HG02884 (cell line): ENCODE data around the gene DLL1.

ENCODE experiments used
- ATAC-seq: cut with Tn5 transposase; IDR thresholded peaks from one replicate; pipeline ENCODE4 v1.9.1; 2021; ENCODE audit warnings: mild to moderate bottlenecking, moderate library complexity; ENCODE audit not compliant: unreplicated experiment

DLL1 gene

GRCh38 chr6:170253226-170253909 lies 37.5 kb downstream of the DLL1 start:
- ATAC-seq: no peak

GRCh38 chr6:170251776-170252571 lies 38.9 kb downstream of the DLL1 start:
- no peak for ATAC-seq

GRCh38 chr6:170250981-170251775 lies 39.7 kb downstream of the DLL1 start:
- ATAC-seq: no peak

GRCh38 chr6:170250455-170250854 lies 40.4 kb downstream of the DLL1 start:
- ATAC-seq: no peak

- no peak for ATAC-seq
Observed at GRCh38 chr6:170249817-170250216, 41.1 kb downstream of the DLL1 start.

GRCh38 chr6:170248861-170249600 lies 41.8 kb downstream of the DLL1 start:
- no peak for ATAC-seq

- ATAC-seq: no peak
Observed at GRCh38 chr6:170248111-170248805, 42.6 kb downstream of the DLL1 start.

- no peak for ATAC-seq
Observed at GRCh38 chr6:170247178-170247701, 43.6 kb downstream of the DLL1 start.

- no peak for ATAC-seq
Observed at GRCh38 chr6:170245475-170245992, 45.3 kb downstream of the DLL1 start.

GRCh38 chr6:170244721-170245474 lies 46.0 kb downstream of the DLL1 start:
- no peak for ATAC-seq

- ATAC-seq: no peak
Observed at GRCh38 chr6:170243791-170244291, 47.0 kb downstream of the DLL1 start.

- ATAC-seq: no peak
Observed at GRCh38 chr6:170243386-170243785, 47.5 kb downstream of the DLL1 start.

- ATAC-seq: no peak
Observed at GRCh38 chr6:170238741-170239565, 51.9 kb downstream of the DLL1 start.

- no peak for ATAC-seq
Observed at GRCh38 chr6:170237999-170238740, 52.7 kb downstream of the DLL1 start.

- no peak for ATAC-seq
Observed at GRCh38 chr6:170236131-170236836, 54.6 kb downstream of the DLL1 start.

GRCh38 chr6:170235391-170236125 lies 55.3 kb downstream of the DLL1 start:
- no peak for ATAC-seq
